ENCODE data around the gene NKD2.

NKD2 gene

GRCh38 chr5:1030801-1031271 lies 22.2 kb downstream of the NKD2 start:
- TF ChIP-seq CTCF (IDR thresholded peaks at IDR 0.05; ENCODE audit: insufficient read depth, low read length, poor library complexity, severe bottlenecking) = no peak
- Histone ChIP-seq H3K36me3 (ENCODE audit: control insufficient read depth, insufficient read depth, low read length) (no peaks in the 10 kb centered on the region), H3K4me3 (replicated peaks; ENCODE audit: low read depth, low read length) (no peak overlapping the region), H3K27me3 (replicated peaks; ENCODE audit: control insufficient read depth, insufficient read depth, low read length) (no peaks in the 10 kb centered on the region)
- no peak for DNase-seq (ENCODE audit: extremely low read depth, insufficient read length)

GRCh38 chr5:1031306-1031959 lies 22.8 kb downstream of the NKD2 start:
- Histone ChIP-seq H3K36me3 (ENCODE audit: control insufficient read depth, insufficient read depth, low read length) (no peaks in the 10 kb centered on the region), H3K4me3 (replicated peaks; ENCODE audit: low read depth, low read length) (no peak overlapping the region), H3K27me3 (replicated peaks; ENCODE audit: control insufficient read depth, insufficient read depth, low read length) (no peaks in the 10 kb centered on the region)
- no peak for TF ChIP-seq CTCF (IDR thresholded peaks at IDR 0.05; ENCODE audit: insufficient read depth, low read length, poor library complexity, severe bottlenecking)
- no peak for DNase-seq (ENCODE audit: extremely low read depth, insufficient read length)

GRCh38 chr5:1032011-1032410 lies 23.4 kb downstream of the NKD2 start:
- Histone ChIP-seq H3K4me3 (replicated peaks; ENCODE audit: low read depth, low read length) (no peak overlapping the region), H3K27me3 (replicated peaks; ENCODE audit: control insufficient read depth, insufficient read depth, low read length) (no peaks in the 10 kb centered on the region), H3K36me3 (ENCODE audit: control insufficient read depth, insufficient read depth, low read length) (no peaks in the 10 kb centered on the region)
- TF ChIP-seq CTCF (IDR thresholded peaks at IDR 0.05; ENCODE audit: insufficient read depth, low read length, poor library complexity, severe bottlenecking) = no peak
- DNase-seq (ENCODE audit: extremely low read depth, insufficient read length) = no peak

GRCh38 chr5:1032551-1033027 lies 24.0 kb downstream of the NKD2 start:
- Histone ChIP-seq H3K27me3 (replicated peaks; ENCODE audit: control insufficient read depth, insufficient read depth, low read length) (no peaks in the 10 kb centered on the region), H3K36me3 (ENCODE audit: control insufficient read depth, insufficient read depth, low read length) (no peaks in the 10 kb centered on the region), H3K4me3 (replicated peaks; ENCODE audit: low read depth, low read length) (no peak overlapping the region)
- no peak for TF ChIP-seq CTCF (IDR thresholded peaks at IDR 0.05; ENCODE audit: insufficient read depth, low read length, poor library complexity, severe bottlenecking)
- no peak for DNase-seq (ENCODE audit: extremely low read depth, insufficient read length)

- no peak for TF ChIP-seq CTCF (IDR thresholded peaks at IDR 0.05; ENCODE audit: insufficient read depth, low read length, poor library complexity, severe bottlenecking)
- no peak for DNase-seq (ENCODE audit: extremely low read depth, insufficient read length)
- Histone ChIP-seq H3K27me3 (replicated peaks; ENCODE audit: control insufficient read depth, insufficient read depth, low read length) (no peaks in the 10 kb centered on the region), H3K4me3 (replicated peaks; ENCODE audit: low read depth, low read length) (no peak overlapping the region), H3K36me3 (ENCODE audit: control insufficient read depth, insufficient read depth, low read length) (no peaks in the 10 kb centered on the region)
These were observed 24.6 kb downstream of the NKD2 start for GRCh38 chr5:1033178-1033577.

Data from GM06990 (cell line).